ENCODE measurements around the gene GOSR2. TPM values are rescaled to one million over a fixed set of nuclear protein-coding genes. Genes with fewer than 3 reads are reported as not detected.

GOSR2 gene
- total and polyA plus RNA-seq, 2 of the 13 experiments (the other 11 are each of a cell fraction or from before 2014, with no cell fraction given) = 61.5 to 63.9 TPM

GRCh38 chr17:46922804-46923635, at the start of gene GOSR2 (continued):
- TF ChIP-seq KDM5B (CRISPR knock-in tag; IDR thresholded peaks at IDR 0.05; ENCODE audit: borderline replicate concordance) = peak; percentile 96
- TF ChIP-seq, protein P1, sequence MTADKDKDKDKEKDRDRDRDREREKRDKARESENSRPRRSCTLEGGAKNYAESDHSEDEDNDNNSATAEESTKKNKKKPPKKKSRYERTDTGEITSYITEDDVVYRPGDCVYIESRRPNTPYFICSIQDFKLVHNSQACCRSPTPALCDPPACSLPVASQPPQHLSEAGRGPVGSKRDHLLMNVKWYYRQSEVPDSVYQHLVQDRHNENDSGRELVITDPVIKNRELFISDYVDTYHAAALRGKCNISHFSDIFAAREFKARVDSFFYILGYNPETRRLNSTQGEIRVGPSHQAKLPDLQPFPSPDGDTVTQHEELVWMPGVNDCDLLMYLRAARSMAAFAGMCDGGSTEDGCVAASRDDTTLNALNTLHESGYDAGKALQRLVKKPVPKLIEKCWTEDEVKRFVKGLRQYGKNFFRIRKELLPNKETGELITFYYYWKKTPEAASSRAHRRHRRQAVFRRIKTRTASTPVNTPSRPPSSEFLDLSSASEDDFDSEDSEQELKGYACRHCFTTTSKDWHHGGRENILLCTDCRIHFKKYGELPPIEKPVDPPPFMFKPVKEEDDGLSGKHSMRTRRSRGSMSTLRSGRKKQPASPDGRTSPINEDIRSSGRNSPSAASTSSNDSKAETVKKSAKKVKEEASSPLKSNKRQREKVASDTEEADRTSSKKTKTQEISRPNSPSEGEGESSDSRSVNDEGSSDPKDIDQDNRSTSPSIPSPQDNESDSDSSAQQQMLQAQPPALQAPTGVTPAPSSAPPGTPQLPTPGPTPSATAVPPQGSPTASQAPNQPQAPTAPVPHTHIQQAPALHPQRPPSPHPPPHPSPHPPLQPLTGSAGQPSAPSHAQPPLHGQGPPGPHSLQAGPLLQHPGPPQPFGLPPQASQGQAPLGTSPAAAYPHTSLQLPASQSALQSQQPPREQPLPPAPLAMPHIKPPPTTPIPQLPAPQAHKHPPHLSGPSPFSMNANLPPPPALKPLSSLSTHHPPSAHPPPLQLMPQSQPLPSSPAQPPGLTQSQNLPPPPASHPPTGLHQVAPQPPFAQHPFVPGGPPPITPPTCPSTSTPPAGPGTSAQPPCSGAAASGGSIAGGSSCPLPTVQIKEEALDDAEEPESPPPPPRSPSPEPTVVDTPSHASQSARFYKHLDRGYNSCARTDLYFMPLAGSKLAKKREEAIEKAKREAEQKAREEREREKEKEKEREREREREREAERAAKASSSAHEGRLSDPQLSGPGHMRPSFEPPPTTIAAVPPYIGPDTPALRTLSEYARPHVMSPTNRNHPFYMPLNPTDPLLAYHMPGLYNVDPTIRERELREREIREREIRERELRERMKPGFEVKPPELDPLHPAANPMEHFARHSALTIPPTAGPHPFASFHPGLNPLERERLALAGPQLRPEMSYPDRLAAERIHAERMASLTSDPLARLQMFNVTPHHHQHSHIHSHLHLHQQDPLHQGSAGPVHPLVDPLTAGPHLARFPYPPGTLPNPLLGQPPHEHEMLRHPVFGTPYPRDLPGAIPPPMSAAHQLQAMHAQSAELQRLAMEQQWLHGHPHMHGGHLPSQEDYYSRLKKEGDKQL (CRISPR knock-in tag; IDR thresholded peaks at IDR 0.05; ENCODE audit: low read depth) = peak; percentile 63; the same call in 1 of the 2 replicates
- TF ChIP-seq, protein P2, sequence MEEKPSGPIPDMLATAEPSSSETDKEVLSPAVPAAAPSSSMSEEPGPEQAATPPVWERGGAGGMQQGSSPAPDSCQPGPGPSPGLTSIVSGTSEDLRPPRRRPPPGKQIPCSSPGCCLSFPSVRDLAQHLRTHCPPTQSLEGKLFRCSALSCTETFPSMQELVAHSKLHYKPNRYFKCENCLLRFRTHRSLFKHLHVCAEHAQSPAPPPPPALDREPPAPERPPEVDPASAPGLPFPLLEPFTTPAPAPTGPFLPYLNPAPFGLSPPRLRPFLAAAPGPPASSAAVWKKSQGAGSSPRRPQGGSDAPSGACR (CRISPR knock-in tag; IDR thresholded peaks at IDR 0.05) = peak; percentile 96
- TF ChIP-seq, protein P3, sequence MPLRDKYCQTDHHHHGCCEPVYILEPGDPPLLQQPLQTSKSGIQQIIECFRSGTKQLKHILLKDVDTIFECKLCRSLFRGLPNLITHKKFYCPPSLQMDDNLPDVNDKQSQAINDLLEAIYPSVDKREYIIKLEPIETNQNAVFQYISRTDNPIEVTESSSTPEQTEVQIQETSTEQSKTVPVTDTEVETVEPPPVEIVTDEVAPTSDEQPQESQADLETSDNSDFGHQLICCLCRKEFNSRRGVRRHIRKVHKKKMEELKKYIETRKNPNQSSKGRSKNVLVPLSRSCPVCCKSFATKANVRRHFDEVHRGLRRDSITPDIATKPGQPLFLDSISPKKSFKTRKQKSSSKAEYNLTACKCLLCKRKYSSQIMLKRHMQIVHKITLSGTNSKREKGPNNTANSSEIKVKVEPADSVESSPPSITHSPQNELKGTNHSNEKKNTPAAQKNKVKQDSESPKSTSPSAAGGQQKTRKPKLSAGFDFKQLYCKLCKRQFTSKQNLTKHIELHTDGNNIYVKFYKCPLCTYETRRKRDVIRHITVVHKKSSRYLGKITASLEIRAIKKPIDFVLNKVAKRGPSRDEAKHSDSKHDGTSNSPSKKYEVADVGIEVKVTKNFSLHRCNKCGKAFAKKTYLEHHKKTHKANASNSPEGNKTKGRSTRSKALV (CRISPR knock-in tag; IDR thresholded peaks at IDR 0.05) = no peak; the same call in 1 of the 2 replicates
- peak; percentile 30 for TF ChIP-seq SKI (IDR thresholded peaks at IDR 0.05; ENCODE audit: partially characterized antibody)
- TF ChIP-seq ELF3 (CRISPR knock-in tag; IDR thresholded peaks at IDR 0.05) = peak; percentile 77
- TF ChIP-seq KDM6A (CRISPR knock-in tag; IDR thresholded peaks at IDR 0.05; ENCODE audit: low read depth) = no peak
- peak; percentile 96 for TF ChIP-seq KLF6 (CRISPR knock-in tag; IDR thresholded peaks at IDR 0.05)
- peak; percentile 96 for TF ChIP-seq NFKB2 (CRISPR knock-in tag; IDR thresholded peaks at IDR 0.05; ENCODE audit: borderline replicate concordance)
- TF ChIP-seq ZSCAN25 (CRISPR knock-in tag; IDR thresholded peaks at IDR 0.05) = no peak
- TF ChIP-seq MIER3 (CRISPR knock-in tag; IDR thresholded peaks at IDR 0.05; ENCODE audit: borderline replicate concordance) = peak; percentile 82
- TF ChIP-seq ZKSCAN1 (IDR thresholded peaks at IDR 0.05; ENCODE audit: low read length) = peak; percentile 33; the same call in 1 of the 2 replicates
- TF ChIP-seq CSRNP1 (CRISPR knock-in tag; IDR thresholded peaks at IDR 0.05) = peak; percentile 96; the same call in 1 of the 2 replicates
- no peak for TF ChIP-seq ZNF629 (CRISPR knock-in tag; conservative IDR thresholded peaks at IDR 0.05)
- TF ChIP-seq ZNF569 (CRISPR knock-in tag; IDR thresholded peaks at IDR 0.05; ENCODE audit: borderline replicate concordance) = peak; percentile 96; the same call in 1 of the 2 replicates
- TF ChIP-seq TP53 (CRISPR knock-in tag; conservative IDR thresholded peaks at IDR 0.05) = peak; percentile 48; the same call in 1 of the 2 replicates
- TF ChIP-seq ZNF605 (CRISPR knock-in tag; IDR thresholded peaks at IDR 0.05) = peak; percentile 99
- TF ChIP-seq ZNF572 (CRISPR knock-in tag; IDR thresholded peaks at IDR 0.05) = peak; percentile 93

All from HepG2 (cell line).